Activated T-cell treated with anti-CD3 and anti-CD28 coated beads, Interleukin-2, amount 50 U/mL, for 24 hours (primary cell): ENCODE results near the gene TMEM233.

Experiments used
- DNase-seq: peaks from one replicate; pipeline ENCODE4 v3.0.0-alpha.2; 2020
- H3K27ac Mint-ChIP-seq: 2 replicates; pipeline ENCODE4 v1.8.0; 2020; ENCODE audit warnings: mild to moderate bottlenecking, mixed read lengths
- H3K27me3 Mint-ChIP-seq: 2 replicates; pipeline ENCODE4 v1.8.0; 2020; ENCODE audit warnings: mixed read lengths
- H3K36me3 Mint-ChIP-seq: 2 replicates; pipeline ENCODE4 v1.8.0; 2020; ENCODE audit warnings: low read depth, mixed read lengths
- H3K4me1 Mint-ChIP-seq: 2 replicates; pipeline ENCODE4 v1.8.0; 2020; ENCODE audit warnings: low read depth, mixed read lengths
- H3K4me3 Mint-ChIP-seq: 2 replicates; pipeline ENCODE4 v1.8.0; 2020; ENCODE audit warnings: mild to moderate bottlenecking, moderate library complexity, mixed read lengths
- H3K9me3 Mint-ChIP-seq: 2 replicates; pipeline ENCODE4 v1.8.0; 2020; ENCODE audit warnings: mixed read lengths

The TMEM233 gene

GRCh38 chr12:119593578-119594398, at the start of gene TMEM233:
TMEM233 (plus strand) TSS chr12:119593774; CDS start chr12:119593849, 75 bp downstream.
- no peak within 1 kb of the TSS for H3K4me3 Mint-ChIP-seq

GRCh38 chr12:119544765-119545625, 48.6 kb upstream of the TMEM233 start:
- no peaks in the 10 kb centered on the region for H3K9me3 Mint-ChIP-seq
- no peak overlapping the region for H3K4me3 Mint-ChIP-seq
- no peaks in the 10 kb centered on the region for H3K36me3 Mint-ChIP-seq
- no peaks in the 10 kb centered on the region for H3K4me1 Mint-ChIP-seq
- H3K27me3 Mint-ChIP-seq: peaks cover 62% of the 10 kb centered on the region
- DNase-seq: peak; percentile 46
- no peak overlapping the region for H3K27ac Mint-ChIP-seq

More at GRCh38 chr12:119593578-119594398, at the start of gene TMEM233:
- Mint-ChIP-seq H3K36me3 (no peaks in the 10 kb centered on the region), H3K27ac (no peak within 1 kb of the TSS), H3K27me3 (peaks cover 89% of the 10 kb centered on the region), H3K4me1 (peaks cover 24% of the 10 kb centered on the region), H3K9me3 (no peaks in the 10 kb centered on the region)
- DNase-seq: no peak

DNA sequence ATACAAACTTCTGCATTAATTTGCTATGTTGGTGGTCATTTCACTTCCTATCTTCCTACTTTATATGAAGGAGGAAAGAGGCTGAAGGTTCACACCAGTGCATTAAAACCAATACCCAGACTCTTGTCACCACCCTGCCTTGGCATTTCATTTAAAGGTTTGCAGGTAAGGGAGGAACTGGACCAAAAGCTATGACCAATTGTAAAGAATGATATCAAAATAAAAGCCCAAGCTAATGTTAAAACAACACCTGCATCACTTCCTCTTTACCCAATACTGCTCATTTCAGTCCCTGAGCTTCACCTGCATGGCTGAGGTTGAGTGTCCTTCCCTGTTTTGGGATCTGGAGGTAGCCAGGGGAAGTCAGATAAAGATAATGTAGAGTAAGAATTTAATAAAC, 47.2 kb upstream of the TMEM233 start:
- DNase-seq: no peak
- H3K4me3 Mint-ChIP-seq: no peak overlapping the region
- H3K4me1 Mint-ChIP-seq: no peaks in the 10 kb centered on the region
- H3K27ac Mint-ChIP-seq: no peak overlapping the region
- H3K36me3 Mint-ChIP-seq: no peaks in the 10 kb centered on the region
- peaks cover 58% of the 10 kb centered on the region for H3K27me3 Mint-ChIP-seq
- H3K9me3 Mint-ChIP-seq: no peaks in the 10 kb centered on the region

GRCh38 chr12:119547001-119547400, 46.6 kb upstream of the TMEM233 start:
- no peak for DNase-seq
- Mint-ChIP-seq H3K27ac (no peak overlapping the region), H3K27me3 (peaks cover 53% of the 10 kb centered on the region), H3K4me1 (no peaks in the 10 kb centered on the region), H3K4me3 (no peak overlapping the region), H3K36me3 (no peaks in the 10 kb centered on the region), H3K9me3 (no peaks in the 10 kb centered on the region)

DNA sequence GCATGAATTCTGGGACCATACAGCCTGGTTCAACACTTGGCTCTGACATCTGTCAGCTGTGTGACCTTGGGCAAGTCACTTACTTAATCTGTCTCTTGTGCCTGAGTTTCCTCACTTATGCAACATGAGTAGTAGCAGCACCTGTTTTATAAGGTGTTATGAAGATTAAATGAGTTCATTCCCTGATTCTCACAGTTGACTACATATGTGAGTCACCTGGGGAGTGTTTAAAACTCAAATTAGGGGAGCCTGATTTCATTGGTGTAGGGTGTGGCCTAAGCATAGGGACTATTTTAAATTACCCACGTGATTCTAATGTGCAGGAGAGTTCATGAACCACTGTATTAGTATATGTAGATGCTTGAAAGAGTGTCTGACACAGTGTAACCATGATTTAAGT, 36.7 kb upstream of the TMEM233 start:
- no peaks in the 10 kb centered on the region for H3K9me3 Mint-ChIP-seq
- no peaks in the 10 kb centered on the region for H3K4me1 Mint-ChIP-seq
- H3K27me3 Mint-ChIP-seq: peaks cover 29% of the 10 kb centered on the region
- DNase-seq: no peak
- H3K4me3 Mint-ChIP-seq: no peak overlapping the region
- no peak overlapping the region for H3K27ac Mint-ChIP-seq
- H3K36me3 Mint-ChIP-seq: no peaks in the 10 kb centered on the region

- Mint-ChIP-seq H3K27me3 (peaks cover 27% of the 10 kb centered on the region), H3K4me1 (no peaks in the 10 kb centered on the region), H3K4me3 (no peak overlapping the region), H3K9me3 (no peaks in the 10 kb centered on the region), H3K27ac (no peak overlapping the region), H3K36me3 (no peaks in the 10 kb centered on the region)
- DNase-seq: no peak
Measured at GRCh38 chr12:119565404-119565803, 28.2 kb upstream of the TMEM233 start.

GRCh38 chr12:119570771-119571170, 22.8 kb upstream of the TMEM233 start:
- Mint-ChIP-seq H3K4me3 (no peak overlapping the region), H3K27ac (no peak overlapping the region), H3K4me1 (no peaks in the 10 kb centered on the region), H3K27me3 (peaks cover 22% of the 10 kb centered on the region), H3K36me3 (no peaks in the 10 kb centered on the region), H3K9me3 (no peaks in the 10 kb centered on the region)
- no peak for DNase-seq

GRCh38 chr12:119573086-119573485, 20.5 kb upstream of the TMEM233 start:
- no peak for DNase-seq
- peaks cover 3% of the 10 kb centered on the region for H3K4me1 Mint-ChIP-seq
- peaks cover 27% of the 10 kb centered on the region for H3K27me3 Mint-ChIP-seq
- H3K36me3 Mint-ChIP-seq: no peaks in the 10 kb centered on the region
- no peak overlapping the region for H3K4me3 Mint-ChIP-seq
- H3K9me3 Mint-ChIP-seq: no peaks in the 10 kb centered on the region
- H3K27ac Mint-ChIP-seq: no peak overlapping the region

DNA sequence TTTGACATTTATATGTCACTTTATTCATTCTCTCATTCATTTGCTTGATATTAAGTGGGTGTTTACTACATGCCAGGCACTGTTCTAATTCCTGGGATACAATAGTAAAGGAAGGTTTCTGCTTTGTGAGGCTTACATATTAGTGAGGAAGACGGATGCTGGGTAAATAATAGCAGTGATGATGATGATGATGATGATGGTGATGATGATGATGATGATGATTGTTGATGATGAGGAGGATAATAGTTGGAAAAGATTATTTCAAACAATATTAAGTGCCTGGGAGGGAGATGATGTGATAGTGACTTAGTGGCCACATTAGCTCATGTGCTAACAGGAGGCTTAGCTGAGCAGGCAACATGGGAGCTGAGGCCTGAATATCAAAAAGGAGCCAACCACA, 19.3 kb upstream of the TMEM233 start:
- H3K4me1 Mint-ChIP-seq: peaks cover 6% of the 10 kb centered on the region
- peaks cover 29% of the 10 kb centered on the region for H3K27me3 Mint-ChIP-seq
- no peak for DNase-seq
- no peak overlapping the region for H3K27ac Mint-ChIP-seq
- no peak overlapping the region for H3K4me3 Mint-ChIP-seq
- H3K36me3 Mint-ChIP-seq: no peaks in the 10 kb centered on the region
- H3K9me3 Mint-ChIP-seq: no peaks in the 10 kb centered on the region

GRCh38 chr12:119576118-119576810, 17.3 kb upstream of the TMEM233 start:
- H3K9me3 Mint-ChIP-seq: no peaks in the 10 kb centered on the region
- H3K4me1 Mint-ChIP-seq: peaks cover 6% of the 10 kb centered on the region
- no peaks in the 10 kb centered on the region for H3K36me3 Mint-ChIP-seq
- no peak for DNase-seq
- H3K4me3 Mint-ChIP-seq: no peak overlapping the region
- no peak overlapping the region for H3K27ac Mint-ChIP-seq
- H3K27me3 Mint-ChIP-seq: peaks cover 29% of the 10 kb centered on the region

DNA sequence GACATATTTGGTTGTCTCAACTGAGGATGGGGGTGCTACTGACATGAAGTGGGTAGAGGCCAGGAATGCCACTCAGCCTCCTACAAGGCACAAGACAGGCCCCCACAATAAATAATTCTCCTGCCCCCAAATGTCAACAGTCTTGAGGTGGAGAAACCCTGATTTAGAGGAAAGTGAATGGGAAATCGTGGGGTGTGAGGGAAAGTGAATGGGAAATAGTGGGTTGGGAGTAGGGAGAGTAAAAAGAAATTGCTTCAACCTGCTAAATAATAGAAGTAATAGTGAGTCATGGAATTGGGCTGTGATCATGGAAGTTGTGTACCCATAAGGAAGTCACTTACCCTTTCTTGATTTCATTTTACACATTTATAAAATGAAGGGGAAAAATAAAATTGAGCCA, 16.7 kb upstream of the TMEM233 start:
- no peaks in the 10 kb centered on the region for H3K9me3 Mint-ChIP-seq
- peaks cover 29% of the 10 kb centered on the region for H3K27me3 Mint-ChIP-seq
- DNase-seq: no peak
- peaks cover 6% of the 10 kb centered on the region for H3K4me1 Mint-ChIP-seq
- H3K36me3 Mint-ChIP-seq: no peaks in the 10 kb centered on the region
- H3K4me3 Mint-ChIP-seq: no peak overlapping the region
- no peak overlapping the region for H3K27ac Mint-ChIP-seq

GRCh38 chr12:119578112-119578511, 15.5 kb upstream of the TMEM233 start:
- peaks cover 6% of the 10 kb centered on the region for H3K4me1 Mint-ChIP-seq
- H3K9me3 Mint-ChIP-seq: no peaks in the 10 kb centered on the region
- H3K27ac Mint-ChIP-seq: no peak overlapping the region
- H3K4me3 Mint-ChIP-seq: no peak overlapping the region
- H3K36me3 Mint-ChIP-seq: no peaks in the 10 kb centered on the region
- H3K27me3 Mint-ChIP-seq: peaks cover 29% of the 10 kb centered on the region
- DNase-seq: no peak

GRCh38 chr12:119589097-119589496, 4.5 kb upstream of the TMEM233 start:
- H3K27me3 Mint-ChIP-seq: peaks cover 68% of the 10 kb centered on the region
- H3K4me3 Mint-ChIP-seq: no peak overlapping the region
- peaks cover 3% of the 10 kb centered on the region for H3K4me1 Mint-ChIP-seq
- no peak for DNase-seq
- H3K27ac Mint-ChIP-seq: no peak overlapping the region
- H3K9me3 Mint-ChIP-seq: no peaks in the 10 kb centered on the region
- no peaks in the 10 kb centered on the region for H3K36me3 Mint-ChIP-seq

DNA sequence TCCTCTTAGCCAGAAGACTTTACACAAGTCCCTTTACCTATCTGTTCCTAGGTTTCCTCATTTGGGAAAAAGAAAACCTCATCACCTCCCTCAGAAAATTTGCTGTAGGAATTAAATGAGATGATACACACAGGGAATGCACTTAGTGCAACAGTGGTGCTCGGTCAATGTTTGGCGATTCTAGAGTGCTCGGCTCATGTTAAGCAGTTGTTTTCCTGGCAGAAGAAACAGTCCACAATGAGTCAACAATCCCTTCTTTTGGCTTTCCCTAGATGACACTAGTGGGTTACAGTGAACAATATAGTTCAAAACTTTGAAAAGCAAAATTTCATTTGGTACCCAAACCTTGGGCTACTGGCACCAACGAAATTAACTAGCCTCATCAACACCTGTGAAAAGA, 3.9 kb upstream of the TMEM233 start:
- H3K36me3 Mint-ChIP-seq: no peaks in the 10 kb centered on the region
- peaks cover 8% of the 10 kb centered on the region for H3K4me1 Mint-ChIP-seq
- peaks cover 71% of the 10 kb centered on the region for H3K27me3 Mint-ChIP-seq
- DNase-seq: no peak
- no peak overlapping the region for H3K27ac Mint-ChIP-seq
- H3K9me3 Mint-ChIP-seq: no peaks in the 10 kb centered on the region
- no peak overlapping the region for H3K4me3 Mint-ChIP-seq
